HG03196 (cell line): ENCODE measurements around the gene GBX1.

Experiments
- ATAC-seq: cut with Tn5 transposase; IDR thresholded peaks from one replicate; pipeline ENCODE4 v1.9.1; 2021; ENCODE audit not compliant: unreplicated experiment

Gene GBX1

DNA sequence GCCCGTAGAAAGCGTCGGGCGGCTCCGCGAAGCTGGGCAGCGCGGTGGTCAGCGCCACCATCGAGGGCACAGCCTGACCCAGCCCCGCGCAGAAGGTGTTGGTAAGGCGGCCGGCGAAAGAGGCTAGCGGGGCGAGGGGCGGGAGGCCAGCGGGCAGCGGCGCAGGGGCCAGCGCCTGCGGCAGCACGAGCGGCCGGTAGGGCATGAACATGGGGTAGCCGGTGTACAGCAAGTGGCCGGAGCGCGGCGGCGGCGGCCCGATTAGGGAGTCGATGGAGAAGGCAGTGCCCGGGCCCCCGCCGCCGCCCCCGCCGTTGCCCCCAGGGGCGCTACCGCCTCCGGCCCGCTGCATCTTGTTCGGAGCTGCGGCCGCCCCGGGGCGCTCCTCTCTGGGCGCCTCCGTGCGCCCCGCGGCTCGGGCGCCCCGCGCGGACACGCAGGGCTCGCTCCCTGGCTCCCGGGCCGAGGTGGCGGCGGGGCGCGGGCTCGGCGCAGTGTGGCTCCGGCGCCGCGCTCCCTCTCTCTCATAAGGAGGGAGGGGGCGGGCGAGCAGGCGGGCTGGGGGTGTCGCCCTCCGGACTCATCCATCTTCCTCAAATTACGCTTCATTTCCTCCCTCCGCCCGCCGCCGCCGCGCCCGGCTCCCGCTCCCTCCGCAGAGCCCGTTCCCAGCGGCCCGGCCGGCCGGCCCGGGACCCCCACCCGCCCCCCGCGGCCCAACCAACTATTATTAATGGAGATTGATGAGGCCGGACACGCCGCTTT lies at the start of gene GBX1:
TSS of gene GBX1 (minus strand) at position 498 of the 765 bp plus-strand sequence. CDS start at position 352, 146 bp downstream.
- no peak for ATAC-seq

DNA sequence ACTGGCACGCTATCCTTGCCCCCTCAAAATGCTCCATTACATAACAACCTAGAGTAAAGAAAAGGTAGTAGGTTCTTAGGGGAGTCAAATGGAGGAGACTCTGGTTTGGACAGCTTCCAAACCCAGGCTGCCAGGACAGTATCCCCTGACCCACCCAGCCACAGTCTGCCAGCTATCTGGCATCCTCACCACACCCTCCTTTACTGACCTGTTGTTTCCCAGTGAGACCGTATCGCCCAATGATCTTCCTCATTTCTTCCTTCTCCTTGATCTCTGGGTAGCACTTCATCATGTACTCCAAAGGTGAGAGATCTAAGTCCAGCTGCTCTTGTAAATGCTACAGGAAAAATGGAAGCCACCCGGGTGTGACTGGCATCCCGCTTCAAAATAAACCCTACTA lies 47.9 kb upstream of the GBX1 start:
- no peak for ATAC-seq

DNA sequence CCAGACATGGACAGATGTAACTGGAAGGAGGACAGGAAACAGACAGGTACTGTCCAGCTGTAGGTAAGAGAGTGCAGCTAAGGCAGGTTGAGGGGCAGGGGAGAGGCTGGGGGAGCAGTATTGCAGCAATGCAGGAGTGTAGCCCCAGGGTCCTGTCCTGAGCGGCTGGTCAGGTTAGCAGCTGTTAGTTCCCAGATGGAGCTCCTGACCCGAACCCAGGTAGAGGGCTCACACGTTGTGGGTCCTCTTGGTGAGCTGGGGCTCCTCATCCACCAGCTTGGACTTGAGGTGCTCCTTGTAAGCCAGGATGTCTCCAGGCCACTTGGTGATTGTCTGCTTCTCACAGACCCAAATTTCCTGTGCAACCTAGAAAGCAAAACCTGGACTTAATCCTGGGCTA lies 46.3 kb upstream of the GBX1 start:
- ATAC-seq = no peak

DNA sequence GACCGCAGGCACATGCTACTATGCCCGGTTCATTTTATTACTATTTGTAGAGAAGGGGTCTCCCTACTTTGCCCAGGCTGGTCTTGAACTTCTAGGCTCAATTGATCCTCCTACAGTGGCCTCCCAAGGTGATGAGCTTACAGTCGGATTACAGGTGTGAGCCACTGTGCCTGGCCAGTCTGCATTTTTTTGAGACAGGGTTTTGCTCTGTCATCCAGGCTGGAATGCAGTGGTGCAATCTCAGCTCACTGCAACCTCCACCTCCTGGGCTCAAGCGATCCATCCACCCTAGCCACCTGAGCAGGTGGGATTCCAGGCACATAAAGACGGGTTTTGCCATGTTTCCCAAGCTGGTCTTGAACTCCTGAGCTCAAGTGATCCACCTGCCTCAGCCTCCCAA lies 45.1 kb upstream of the GBX1 start:
- no peak for ATAC-seq

DNA sequence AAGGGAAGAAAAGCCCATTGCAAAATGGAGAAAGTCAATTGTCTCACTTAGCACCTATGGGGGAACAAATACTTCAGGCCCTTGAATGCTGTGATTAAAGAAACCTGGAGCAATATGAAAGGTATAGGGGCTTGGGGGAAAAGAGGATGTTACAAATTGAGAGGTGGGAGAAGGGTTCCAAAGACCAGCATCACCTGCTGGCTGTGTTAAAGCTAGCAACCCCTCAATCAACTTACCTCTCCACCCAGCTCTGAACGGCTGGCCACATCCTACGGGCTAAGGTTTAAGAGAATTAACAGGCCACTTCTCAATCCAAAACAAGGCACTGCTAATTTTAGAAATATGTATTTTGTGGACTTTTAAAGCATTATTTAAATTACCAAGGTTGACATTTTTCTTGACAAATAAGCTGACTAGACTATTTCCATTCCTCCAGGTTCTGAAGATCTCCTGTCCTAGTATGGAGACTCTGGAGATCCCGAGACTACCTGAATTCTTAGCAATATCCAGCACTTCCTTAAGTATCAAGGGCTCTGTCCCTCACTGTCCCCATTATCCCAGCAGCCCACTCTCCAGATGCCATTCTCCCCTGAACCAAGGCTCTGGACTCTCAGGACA lies 43.8 kb upstream of the GBX1 start:
- ATAC-seq = no peak

DNA sequence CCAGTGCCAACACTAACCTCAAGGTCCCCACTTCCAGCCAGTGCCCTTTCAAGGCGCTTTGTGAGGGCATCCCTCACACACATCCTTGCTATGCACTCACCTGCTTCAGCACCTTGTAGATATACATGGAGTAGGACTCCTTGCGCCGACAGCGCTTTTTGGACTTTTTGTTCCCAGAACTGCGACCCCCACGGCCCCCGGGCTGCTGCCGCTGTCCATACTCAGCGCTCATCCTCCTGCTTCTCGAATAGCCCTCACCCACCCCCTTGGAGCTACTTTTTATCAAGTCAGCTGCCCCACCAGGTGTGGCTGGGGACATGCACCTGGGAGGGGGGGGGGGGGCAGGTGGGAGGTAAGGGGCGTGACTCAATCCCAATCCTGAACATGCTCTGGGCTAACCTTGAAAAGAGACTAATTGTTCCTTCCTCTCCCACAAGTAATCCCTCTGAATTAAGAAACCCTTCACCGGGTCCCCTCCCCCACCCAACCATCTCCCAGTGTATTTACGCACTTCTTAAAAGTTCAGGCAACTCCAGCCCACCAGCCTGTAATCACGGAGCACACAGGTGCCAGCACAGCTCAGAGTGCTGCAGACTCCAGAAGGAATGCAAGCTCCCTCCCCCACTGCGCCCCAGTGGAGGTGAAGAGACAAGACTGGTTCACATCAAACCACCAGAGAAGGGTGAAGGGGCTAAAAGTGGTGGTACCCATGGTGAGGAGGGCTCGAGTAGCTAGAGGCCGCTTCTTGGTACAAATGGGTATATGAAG lies 42.8 kb upstream of the GBX1 start, which contains the start of gene H2BK1:
TSS of gene H2BK1 (minus strand) at position 402 of the 768 bp plus-strand sequence. CDS start at position 232, 170 bp downstream.
- no peak for ATAC-seq

DNA sequence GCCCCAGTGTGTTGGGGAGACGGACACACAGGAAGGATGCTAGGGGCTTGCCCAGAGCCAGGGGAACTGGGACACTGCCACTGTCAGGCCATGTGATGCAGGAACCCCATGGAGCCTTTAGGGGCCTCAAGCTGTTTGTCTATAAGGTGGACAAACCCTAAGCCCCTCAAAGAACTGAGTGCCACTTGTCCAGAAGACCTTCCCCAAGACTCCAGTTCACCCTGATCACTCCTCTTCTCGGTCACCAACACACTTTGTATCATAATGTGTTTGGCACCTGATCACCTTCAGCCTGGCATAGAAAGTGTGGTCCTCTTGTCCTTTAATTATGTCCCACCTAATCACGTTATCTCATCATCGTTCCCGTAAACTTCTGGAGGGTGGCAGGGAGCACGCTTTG lies 42.1 kb upstream of the GBX1 start:
- no peak for ATAC-seq

DNA sequence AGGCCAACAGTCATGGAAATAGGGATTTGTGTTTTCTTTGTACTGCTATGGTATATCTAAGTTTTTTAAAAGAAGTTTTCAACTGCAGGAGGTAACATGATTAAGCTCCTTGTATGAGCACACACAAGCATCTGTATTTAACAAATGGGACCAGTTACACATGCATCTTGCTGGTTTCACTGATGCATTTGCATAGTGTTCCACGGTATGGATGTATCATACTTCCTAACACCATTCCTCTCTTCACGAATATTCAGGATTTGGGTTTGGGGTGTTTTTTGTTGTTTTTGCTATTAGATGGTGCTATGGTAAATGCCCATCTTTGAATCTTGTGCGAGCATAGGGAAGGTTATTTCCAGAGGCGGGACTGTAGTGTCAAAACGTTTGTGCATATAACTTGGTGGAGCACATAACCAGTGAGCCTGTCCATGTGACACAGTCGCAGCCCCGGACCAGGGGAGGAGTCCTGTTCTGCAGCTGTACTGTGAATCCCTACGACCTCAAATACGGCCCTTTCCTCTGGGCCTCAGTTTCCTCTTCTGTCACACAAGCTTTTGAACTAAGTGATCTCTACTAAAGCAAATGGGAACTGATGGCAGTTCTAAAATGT lies 40.9 kb upstream of the GBX1 start:
- no peak for ATAC-seq

DNA sequence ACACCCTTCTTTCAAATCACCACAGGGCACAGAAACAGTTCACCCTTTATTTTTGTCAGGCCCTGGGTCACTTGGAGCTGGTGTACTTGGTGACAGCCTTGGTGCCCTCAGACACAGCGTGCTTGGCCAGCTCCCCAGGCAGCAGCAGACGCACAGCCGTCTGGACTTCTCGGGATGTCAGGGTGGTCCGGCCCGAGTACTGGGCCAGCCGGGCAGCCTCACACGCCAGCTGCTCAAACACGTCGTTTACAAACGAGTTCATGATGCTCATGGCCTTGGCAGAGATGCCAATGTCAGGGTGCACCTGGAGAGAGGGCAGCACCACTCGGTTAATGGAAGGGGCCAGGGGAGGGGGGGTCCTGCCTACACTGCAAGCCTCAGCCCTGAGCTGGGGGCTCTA lies 40.3 kb upstream of the GBX1 start:
- no peak for ATAC-seq

DNA sequence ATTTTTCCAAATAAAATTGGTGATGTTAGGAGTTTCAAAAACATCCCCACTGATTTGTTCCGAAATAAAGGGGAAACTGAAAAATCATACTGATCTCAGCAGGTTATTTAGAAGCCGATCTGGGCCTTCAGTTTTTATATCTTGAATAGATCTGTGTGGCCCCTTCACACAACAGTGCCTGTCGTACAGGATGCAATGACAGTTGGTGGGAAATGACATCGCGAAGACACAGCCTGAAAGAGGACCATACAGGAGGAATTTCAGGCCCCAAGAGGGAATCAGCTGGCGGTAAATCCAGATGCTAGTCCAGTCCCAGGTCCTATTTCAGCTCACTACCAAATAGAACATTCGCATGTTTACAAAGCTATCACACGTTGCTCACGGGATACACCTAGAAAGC lies 39.8 kb upstream of the GBX1 start:
- no peak for ATAC-seq

DNA sequence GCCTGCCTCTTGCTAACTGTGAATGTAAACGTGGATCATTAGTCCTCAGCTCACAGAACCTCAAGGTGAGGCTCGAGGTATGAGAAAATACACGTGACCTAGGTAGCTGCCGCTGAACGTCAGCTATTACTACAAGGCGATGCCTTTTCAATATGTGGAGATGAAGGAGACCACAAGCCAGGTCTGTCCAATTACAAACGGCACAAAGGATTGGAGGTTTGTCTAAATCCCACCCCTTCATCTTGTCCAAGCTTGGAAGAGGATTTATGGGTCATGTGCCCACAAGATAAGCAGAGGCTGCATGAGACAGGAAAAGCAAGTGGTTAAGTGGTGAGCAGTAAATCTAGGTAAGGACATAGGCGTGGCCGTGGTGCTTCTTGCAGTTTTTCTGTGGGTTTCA lies 39.4 kb upstream of the GBX1 start:
- ATAC-seq = no peak

DNA sequence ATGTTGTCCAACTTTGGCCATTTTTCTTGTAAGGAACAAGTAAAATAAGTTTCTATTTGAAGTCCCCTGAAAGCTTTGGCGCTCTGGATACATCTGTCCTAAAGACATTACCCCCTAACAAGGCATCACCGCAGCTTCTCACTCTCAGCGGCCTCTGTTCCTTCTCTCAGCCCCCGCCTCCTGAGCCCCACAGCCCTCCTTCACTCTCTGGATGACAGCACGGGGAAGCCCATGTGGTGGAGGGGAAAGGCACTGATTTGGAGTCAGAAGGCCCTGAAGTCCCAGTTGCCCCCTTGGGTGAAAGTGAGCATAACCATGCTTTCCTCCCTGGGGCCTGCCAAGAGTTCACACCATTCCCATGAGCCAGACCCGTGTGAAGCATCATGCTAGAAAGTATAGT lies 38.2 kb upstream of the GBX1 start:
- ATAC-seq = no peak

DNA sequence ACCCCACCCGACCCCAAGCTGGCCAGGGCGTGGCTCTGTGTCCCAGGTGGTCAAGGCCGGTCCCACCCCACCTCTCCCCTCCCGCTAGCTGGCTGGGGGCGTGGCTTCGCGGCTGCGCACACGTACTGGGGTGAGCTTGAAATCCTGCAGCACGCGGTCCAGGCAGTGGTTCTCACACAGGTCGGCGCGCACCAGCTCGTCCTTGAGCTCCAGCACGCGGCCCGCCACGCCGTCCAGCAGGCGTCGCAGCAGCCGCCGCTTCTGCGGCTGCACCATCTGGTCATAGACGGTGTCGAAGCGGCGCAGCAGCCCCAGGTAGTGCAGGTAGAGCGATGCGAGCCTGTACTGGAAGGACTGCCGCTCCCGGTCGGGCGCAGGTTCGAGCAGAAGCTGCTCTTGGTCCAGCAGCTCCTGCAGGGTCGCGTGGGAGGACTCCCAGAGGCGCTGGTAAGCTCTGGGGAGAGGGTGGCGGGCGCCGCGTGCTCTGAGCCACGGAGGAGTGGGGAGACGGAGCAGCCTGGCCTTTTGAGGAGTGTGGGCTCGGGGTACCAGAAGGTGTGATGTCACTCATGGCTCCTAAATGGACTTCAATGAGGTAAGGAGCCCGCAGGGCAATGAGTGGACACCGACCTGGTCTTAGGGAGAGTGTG lies 37.0 kb upstream of the GBX1 start:
- no peak for ATAC-seq

DNA sequence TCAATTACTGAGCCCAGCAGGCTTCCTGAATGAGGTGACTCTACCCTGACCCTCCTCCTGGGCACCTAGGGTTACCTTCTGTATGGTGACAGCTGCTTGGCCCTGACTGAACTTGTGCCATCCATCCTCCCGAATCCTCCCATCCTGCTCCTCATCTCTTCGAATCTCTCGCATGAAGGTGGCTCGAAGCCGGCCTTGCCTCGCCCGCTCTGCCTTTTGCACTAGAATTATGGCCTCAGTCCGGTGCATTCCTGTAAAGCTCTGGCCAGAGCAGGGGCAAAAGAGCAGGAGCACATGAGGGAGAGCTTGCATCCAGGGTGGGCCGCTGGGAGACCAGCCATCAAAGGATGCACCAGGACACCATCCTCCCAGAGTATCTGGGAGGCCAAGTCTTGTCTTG lies 35.3 kb upstream of the GBX1 start:
- ATAC-seq = no peak

DNA sequence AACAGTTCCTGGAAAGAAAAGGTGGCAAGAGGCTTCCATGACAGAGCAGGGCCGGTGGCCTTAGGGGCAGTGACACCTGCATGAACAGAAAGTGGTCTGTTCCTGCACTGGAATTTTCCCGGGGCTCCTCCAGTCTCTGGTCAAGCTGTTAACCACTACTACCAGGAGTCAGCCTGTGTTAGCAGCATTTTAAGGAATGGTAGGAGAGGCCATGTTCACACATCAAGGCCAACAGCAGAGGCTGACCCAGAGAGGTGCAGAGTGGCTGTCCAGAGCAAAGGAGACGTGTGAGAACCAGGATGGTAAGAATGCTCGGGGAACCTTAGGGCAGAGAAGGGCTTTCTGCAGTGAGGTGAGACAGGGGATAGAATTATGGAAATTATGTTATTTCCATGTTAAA lies 34.3 kb upstream of the GBX1 start:
- no peak for ATAC-seq

DNA sequence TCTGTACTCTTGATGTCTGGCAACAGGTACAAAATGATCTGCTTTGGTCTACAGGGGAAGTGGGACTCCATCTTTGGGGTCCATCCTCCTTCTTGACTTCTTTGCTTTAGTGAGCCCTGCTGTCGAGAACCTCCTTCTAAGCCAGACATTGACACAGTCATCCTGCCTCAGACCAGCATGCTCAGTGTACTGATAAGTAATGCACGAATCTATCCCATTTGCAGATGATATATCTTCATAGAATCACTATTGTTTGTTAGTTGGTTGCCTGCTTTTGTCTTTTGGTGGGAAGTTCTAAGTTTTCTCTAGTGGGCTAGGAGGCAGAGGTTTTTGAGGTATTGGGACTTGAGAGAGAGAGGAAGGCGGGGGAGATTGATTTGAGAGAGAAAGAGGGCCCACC lies 33.9 kb upstream of the GBX1 start:
- no peak for ATAC-seq

DNA sequence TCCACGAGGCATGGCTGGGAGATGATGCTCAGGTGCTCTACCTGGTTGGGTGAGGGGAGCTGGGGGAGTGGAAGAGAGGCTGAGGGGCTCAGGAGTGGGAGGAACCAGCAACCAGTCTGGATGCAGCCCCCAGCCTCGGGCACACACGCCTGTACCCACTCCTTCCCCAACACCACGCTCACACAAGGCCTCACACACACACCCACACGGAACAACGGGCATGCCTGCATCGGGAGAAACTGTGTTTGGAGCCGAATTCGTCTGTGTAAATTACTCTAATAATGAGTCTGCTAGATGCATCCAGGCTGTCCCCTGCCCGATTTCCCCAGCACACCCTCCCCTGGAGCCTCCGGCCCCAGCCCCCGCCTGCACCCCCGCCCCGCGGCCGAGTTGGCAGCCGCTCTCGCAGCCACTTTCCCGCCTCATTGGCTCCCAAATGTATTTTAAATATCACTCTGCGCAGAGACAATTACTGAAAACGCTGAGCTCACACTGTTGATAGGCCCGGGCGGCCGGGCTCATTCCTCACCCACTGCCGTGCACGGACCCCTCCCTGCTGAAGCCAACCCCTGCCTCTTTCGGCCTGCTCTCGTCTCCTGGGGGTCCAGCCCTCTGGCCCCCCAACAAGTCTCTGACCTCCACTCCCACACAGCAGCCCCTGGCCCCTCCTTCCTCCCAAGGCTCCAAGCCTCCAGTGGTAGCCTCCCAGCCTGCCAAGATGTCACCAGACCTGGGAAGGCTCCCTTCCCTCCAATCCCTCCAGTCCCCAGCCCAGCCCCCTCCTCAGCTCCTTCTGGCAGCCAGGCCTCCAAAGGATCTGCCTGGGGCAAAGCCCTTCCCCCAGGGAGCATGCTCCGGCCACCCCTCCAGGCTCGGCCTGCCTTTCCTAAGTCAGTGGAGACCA lies 31.7 kb upstream of the GBX1 start:
- no peak for ATAC-seq

DNA sequence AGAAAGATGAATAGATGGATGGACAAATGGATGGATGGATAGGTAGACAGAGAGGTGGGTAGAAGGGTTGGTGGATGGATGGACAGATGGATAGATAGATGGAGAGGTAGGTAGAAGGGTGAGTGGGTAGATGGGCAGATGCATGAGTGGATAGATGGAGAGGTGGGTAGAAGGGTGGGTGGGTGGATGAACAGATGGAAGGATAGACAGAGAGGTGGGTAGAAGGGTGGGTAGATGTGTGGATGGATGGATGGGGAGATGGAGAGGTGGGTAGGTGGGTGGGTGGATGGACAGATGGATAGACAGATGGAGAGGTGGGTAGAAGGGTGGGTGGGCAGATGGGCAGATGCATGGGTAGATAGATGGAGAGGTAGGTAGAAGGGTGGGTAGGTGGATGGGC lies 30.4 kb upstream of the GBX1 start:
- ATAC-seq = no peak

DNA sequence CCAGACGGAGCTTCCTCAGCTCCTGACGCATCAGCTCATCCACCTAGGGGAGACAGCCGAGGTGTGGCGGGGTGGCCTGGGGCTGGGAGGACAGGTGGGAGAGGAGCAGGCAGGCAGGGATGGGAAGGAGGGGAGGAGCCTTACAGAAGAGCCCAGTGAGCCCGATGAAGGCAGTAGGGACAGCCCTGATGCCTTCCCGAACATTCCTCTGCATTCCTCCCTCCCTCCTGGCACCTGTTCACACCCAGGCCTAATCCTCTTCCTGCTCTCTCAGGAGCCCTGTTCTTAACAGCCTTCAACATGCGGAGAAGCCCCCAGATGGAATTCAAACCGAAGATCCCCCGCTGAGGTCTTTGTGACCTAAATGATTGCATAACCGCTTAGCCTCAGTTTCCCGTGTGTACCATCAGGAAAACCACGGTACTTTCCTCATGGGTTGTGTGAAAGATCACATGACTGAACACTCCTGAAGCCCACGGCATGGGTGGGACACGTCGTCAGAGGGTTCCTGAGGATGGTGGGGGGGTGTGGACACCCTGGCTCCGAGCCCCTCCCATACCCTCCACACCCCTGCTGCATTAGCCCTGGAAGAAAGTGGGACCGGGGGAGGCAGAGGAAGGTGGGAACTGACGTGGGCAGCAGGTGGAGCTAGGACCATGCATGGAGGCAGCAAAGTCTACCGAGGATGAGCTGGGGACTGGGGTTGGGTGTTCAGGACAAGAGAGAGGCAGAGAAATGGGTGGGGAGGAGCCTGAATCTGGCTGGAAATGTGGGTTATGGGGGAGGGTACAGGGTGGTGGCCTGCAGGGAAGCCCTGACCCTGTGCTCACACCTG lies 28.3 kb upstream of the GBX1 start:
- no peak for ATAC-seq
